HEK293 (cell line): ENCODE data around the gene SLF1.

Experiments
- CTCF ChIA-PET: fragments of 350-600 bp; formaldehyde crosslinking; extraction: SDS; loops from one replicate; lab custom pipeline; 2021; ENCODE audit warnings: antibody characterized with exemption; lab: Yijun Ruan, JAX
- POLR2A ChIA-PET: fragments of 300-600 bp; formaldehyde crosslinking; extraction: SDS; loops from one replicate; lab custom pipeline; 2020; ENCODE audit warnings: antibody characterized with exemption, inconsistent platforms; lab: Yijun Ruan, JAX
- H3K27ac ChIP-seq: fragments of 200-500 bp; sonication (Bioruptor generic); 2 replicates; pipeline ENCODE4 v1.5.1; 2014; ENCODE audit warnings: low read depth, low read length, control low read depth, inconsistent platforms; ENCODE audit errors: extremely low read depth
- H3K36me3 ChIP-seq, 2 experiments: fragments of 200-500 bp in 1 of 2; sonication (Bioruptor generic) in 1 of 2; 1 replicate in 1 of 2; 2 replicates in 1 of 2; pipeline ENCODE4 v1.5.1; 2014 to 2017; ENCODE audit warnings: inconsistent platforms in 2 of 2, low read length in 2 of 2; ENCODE audit not compliant: control insufficient read depth in 2 of 2, insufficient read depth in 1 of 2
- H3K4me1 ChIP-seq: fragments of 200-500 bp; sonication (Bioruptor generic); 2 replicates; pipeline ENCODE4 v1.5.1; 2014; ENCODE audit warnings: mild to moderate bottlenecking, low read length, inconsistent platforms; ENCODE audit not compliant: control insufficient read depth, insufficient read depth
- H3K4me3 ChIP-seq: 2 replicates; pipeline ENCODE4 v1.5.1; 2011; ENCODE audit warnings: low read depth, mild to moderate bottlenecking, control low read depth, low read length, moderate library complexity
- H3K9me3 ChIP-seq: fragments of 200-500 bp; sonication (Bioruptor generic); 2 replicates; pipeline ENCODE4 v1.5.1; 2014; ENCODE audit warnings: low read depth, low read length, inconsistent platforms; ENCODE audit not compliant: control insufficient read depth, insufficient read depth
- AEBP2 ChIP-seq: fragments of 450-650 bp; formaldehyde crosslinking; IDR thresholded peaks from 2 replicates; pipeline ENCODE4 v1.5.1; 2016; ENCODE audit warnings: missing biosample characterization, missing genetic modification characterization, borderline replicate concordance
- ELK4 ChIP-seq: IDR thresholded peaks from 2 replicates; pipeline ENCODE4 v1.6.1; 2011; ENCODE audit warnings: mild to moderate bottlenecking, low read depth, low read length, borderline replicate concordance
- PATZ1 ChIP-seq: fragments of 450-650 bp; formaldehyde crosslinking; IDR thresholded peaks from 2 replicates; pipeline ENCODE4 v1.5.1; 2016; ENCODE audit warnings: missing biosample characterization, missing genetic modification characterization
- SP2 ChIP-seq: fragments of 450-650 bp; formaldehyde crosslinking; IDR thresholded peaks from 2 replicates; pipeline ENCODE4 v1.5.1; 2016; ENCODE audit warnings: missing biosample characterization, missing genetic modification characterization
- ZNF133 ChIP-seq: fragments of 450-650 bp; formaldehyde crosslinking; IDR thresholded peaks from 2 replicates; pipeline ENCODE4 v1.5.1; 2016; ENCODE audit warnings: missing biosample characterization, missing genetic modification characterization
- ZNF19 ChIP-seq: fragments of 450-650 bp; formaldehyde crosslinking; IDR thresholded peaks from 2 replicates; pipeline ENCODE4; 2016; ENCODE audit warnings: missing biosample characterization, missing genetic modification characterization, low read depth
- ZNF488 ChIP-seq: fragments of 450-650 bp; formaldehyde crosslinking; IDR thresholded peaks from 2 replicates; pipeline ENCODE4 v1.5.1; 2016; ENCODE audit warnings: missing biosample characterization, missing genetic modification characterization
- ZNF555 ChIP-seq: fragments of 450-650 bp; formaldehyde crosslinking; conservative IDR thresholded peaks from 2 replicates; pipeline ENCODE4 v1.5.1; 2017; ENCODE audit warnings: missing biosample characterization, mild to moderate bottlenecking, missing genetic modification characterization, inconsistent platforms
- ZNF571 ChIP-seq: fragments of 450-650 bp; formaldehyde crosslinking; IDR thresholded peaks from 2 replicates; pipeline ENCODE4 v1.5.0; 2017; ENCODE audit warnings: missing biosample characterization, missing genetic modification characterization
- ZNF624 ChIP-seq: fragments of 450-650 bp; formaldehyde crosslinking; IDR thresholded peaks from 2 replicates; pipeline ENCODE4 v1.5.1; 2017; ENCODE audit warnings: missing biosample characterization, missing genetic modification characterization
- ZNF654 ChIP-seq: fragments of 450-650 bp; formaldehyde crosslinking; IDR thresholded peaks from 2 replicates; pipeline ENCODE4 v1.5.1; 2016; ENCODE audit warnings: low read depth, missing biosample characterization, missing genetic modification characterization
- ZNF660 ChIP-seq: fragments of 450-650 bp; IDR thresholded peaks from 2 replicates; pipeline ENCODE4 v1.5.1; 2018; ENCODE audit warnings: missing biosample characterization, mild to moderate bottlenecking, missing genetic modification characterization
- ZNF747 ChIP-seq: fragments of 450-650 bp; formaldehyde crosslinking; IDR thresholded peaks from 2 replicates; pipeline ENCODE4 v1.5.1; 2016; ENCODE audit warnings: missing biosample characterization, missing genetic modification characterization
- ZNF843 ChIP-seq: fragments of 450-650 bp; formaldehyde crosslinking; IDR thresholded peaks from 2 replicates; pipeline ENCODE4 v1.5.1; 2016; ENCODE audit warnings: missing biosample characterization, missing genetic modification characterization

Gene SLF1

GRCh38 chr5:94746731-94747124, 128.3 kb downstream of the SLF1 start:
- H3K9me3 ChIP-seq, result no peaks in the 10 kb centered on the region
- H3K4me1 ChIP-seq, result no peaks in the 10 kb centered on the region
- TF ChIP-seq ZNF488 (tag by site-specific recombination) (no peak), ZNF555 (tag by site-specific recombination) (no peak), ZNF624 (tag by site-specific recombination) (no peak), ZNF133 (no peak), ZNF19 (tag by site-specific recombination) (no peak), PATZ1 (tag by site-specific recombination) (no peak), ZNF654 (tag by site-specific recombination) (no peak), AEBP2 (tag by site-specific recombination) (no peak), SP2 (no peak), ELK4 (no peak), ZNF660 (tag by site-specific recombination) (no peak), ZNF747 (tag by site-specific recombination) (no peak), ZNF843 (tag by site-specific recombination) (no peak), ZNF571 (tag by site-specific recombination) (no peak)
- H3K36me3 ChIP-seq, result no peaks in the 10 kb centered on the region
- no peak overlapping the region for H3K27ac ChIP-seq
- CTCF ChIA-PET, result interaction anchor here (0.6 to 2.4 kb wide), 2 partner anchors 9 to 1140 kb away, joined by 3 to 11 read pairs; no protein-coding TSS in a partner anchor
- no peak overlapping the region for H3K4me3 ChIP-seq
- POLR2A ChIA-PET, result no interaction called here
